Activated CD4-positive, alpha-beta T cell treated with anti-CD3 and anti-CD28 coated beads, Interleukin-2, amount 50 U/mL, for 4 hours (primary cell): Measurements from ENCODE around the gene AIRE.
A peak's percentile ranks its signal among the peaks of the same experiment; 100 is the strongest.
"Not testable (repeated sequence)": the region's sequence is repeated elsewhere in the genome, so short reads cannot be mapped to it uniquely, and the experiment has no call there.

ENCODE experiments used
- DNase-seq, 2 experiments: peaks; one replicate each; pipeline ENCODE4 v3.0.0-alpha.2; 2020

The AIRE gene

GRCh38 chr21:44291936-44292811 lies 6.5 kb downstream of the AIRE start:
- DNase-seq: no peak

DNA sequence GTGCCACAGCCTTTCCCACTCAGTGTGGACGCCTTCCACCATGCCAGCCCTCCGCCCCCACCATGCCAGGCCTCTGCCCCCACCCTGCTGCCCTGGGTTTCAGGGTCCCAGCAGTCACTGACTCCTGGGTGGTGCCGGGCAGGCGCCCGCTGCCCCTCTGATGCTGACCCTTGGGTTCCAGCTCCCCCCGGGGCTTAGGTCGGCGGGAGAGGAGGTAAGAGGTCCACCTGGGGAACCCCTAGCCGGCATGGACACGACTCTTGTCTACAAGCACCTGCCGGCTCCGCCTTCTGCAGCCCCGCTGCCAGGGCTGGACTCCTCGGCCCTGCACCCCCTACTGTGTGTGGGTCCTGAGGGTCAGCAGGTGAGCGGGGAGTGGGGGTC lies 7.1 kb downstream of the AIRE start:
- DNase-seq: no peak

DNA sequence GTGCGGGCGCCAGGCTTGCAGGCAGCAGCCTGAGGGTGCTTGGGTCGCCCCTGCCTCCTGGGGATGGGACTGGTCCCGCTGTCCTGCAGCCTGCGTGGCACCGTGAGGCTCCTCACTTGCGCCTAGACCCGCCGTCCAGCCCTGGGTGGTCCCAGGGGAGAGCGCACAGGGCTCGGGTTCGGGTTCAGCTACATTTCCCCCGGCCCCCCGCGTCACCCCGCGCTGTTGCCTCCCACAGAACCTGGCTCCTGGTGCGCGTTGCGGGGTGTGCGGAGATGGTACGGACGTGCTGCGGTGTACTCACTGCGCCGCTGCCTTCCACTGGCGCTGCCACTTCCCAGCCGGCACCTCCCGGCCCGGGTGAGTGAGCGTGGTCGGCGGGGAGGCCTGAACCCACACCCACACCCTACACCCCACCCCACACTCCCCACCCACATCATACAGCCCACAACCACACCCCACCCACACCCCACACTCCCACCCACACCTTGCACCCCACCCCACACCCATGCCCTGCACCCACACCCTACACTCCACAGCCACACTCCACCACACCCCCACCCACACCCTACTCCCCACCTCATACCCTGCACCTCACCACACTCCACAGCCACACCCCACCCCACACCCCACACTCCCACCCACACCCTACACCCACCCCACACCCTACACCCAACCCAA lies 8.0 kb downstream of the AIRE start:
- peak; percentile 28 to 36 for DNase-seq

DNA sequence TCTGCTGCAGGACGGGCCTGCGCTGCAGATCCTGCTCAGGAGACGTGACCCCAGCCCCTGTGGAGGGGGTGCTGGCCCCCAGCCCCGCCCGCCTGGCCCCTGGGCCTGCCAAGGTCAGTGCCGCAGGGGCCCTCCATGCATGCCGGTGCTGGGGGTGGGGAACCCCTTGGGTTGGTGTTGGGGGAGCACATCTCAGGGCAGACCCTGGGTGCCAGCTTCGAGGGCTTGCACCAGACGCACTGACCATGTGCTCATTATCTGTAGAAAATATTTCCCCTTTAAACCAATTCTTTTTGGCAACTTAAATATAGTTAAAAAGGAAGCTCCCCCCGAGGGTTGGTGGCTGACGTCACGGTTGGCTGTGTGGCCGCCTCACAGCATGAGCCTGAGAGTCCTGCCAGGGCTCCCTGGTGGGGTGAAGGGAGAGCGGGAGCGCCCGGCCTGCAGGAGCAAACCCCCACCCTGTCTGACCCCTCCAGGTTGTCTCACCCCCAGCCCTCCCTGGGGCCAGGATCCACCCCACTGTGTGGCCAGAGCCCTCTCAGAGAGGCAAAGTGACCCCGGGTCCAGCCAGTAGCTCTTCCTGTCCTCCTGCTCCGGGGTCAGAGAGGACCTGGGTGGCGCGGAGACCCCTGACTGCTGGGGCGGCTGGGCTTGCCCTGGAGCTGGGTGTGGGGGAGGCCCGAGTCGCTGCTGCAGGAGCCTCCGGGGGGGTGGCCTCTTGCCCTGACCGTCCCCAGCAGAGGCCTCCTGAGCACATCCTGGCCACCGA lies 8.9 kb downstream of the AIRE start:
- DNase-seq: no peak

DNA sequence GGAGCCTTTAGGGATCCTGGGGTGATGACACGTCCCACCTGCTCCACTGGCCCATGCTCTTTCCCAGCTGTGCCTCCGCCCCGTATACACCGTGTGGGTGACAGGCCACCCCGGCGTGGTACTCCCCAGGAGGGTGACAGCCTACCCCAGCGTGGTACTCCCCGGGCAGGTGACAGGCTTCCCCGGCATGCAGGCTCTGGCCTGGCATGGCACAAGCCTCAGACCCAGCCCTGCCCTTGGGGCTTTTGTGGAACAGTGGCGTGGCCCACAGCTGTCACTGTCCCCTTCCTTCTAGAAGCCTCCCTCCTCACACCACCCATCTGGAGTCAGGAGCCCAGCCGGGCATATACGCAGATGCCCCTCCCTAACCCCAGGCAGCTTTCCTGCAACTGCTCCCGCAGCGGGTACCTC lies 9.5 kb downstream of the AIRE start:
- no peak for DNase-seq

DNA sequence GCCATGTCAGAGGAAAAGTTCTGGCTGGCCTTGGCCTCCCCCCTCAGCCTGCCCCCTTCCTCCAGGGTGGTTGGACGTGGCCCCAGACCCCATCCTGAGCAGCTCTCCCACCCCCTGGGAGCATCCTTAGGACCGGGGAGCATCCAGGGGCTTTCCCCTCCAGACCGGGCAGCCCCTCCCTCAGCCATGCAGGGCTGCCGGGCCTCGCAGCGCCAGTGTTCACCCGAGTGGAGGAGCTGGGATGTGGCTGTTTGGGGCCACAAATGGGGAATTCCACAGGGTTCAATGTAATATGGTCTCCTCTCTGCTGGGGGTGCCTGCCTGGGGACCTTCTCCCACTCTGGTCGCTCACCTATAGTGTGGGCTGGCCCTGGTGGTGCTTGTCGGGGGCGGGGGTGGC lies 10.0 kb downstream of the AIRE start:
- DNase-seq: no peak

GRCh38 chr21:44296103-44296519 lies 10.4 kb downstream of the AIRE start:
- no peak for DNase-seq

DNA sequence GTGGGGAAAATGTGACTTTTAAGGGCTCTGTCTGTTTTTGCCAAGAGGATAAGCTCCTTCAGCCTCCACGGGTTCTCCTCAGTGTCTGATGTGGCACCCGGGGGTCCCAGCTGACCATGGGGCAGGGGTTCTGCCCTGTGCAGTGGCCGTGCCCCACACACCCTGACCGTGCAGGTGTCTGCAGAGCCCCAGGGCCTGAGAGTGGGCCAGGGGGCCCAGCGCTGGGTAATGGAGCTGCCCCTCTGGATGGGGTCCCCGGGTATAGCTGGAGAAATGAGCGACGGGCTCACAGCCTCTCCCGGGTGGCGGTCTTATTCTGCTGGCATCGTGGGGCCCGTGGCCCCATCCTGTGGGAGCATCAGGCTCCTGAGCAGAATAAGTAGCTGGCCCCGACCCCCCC lies 11.2 kb downstream of the AIRE start:
- DNase-seq: no peak

DNA sequence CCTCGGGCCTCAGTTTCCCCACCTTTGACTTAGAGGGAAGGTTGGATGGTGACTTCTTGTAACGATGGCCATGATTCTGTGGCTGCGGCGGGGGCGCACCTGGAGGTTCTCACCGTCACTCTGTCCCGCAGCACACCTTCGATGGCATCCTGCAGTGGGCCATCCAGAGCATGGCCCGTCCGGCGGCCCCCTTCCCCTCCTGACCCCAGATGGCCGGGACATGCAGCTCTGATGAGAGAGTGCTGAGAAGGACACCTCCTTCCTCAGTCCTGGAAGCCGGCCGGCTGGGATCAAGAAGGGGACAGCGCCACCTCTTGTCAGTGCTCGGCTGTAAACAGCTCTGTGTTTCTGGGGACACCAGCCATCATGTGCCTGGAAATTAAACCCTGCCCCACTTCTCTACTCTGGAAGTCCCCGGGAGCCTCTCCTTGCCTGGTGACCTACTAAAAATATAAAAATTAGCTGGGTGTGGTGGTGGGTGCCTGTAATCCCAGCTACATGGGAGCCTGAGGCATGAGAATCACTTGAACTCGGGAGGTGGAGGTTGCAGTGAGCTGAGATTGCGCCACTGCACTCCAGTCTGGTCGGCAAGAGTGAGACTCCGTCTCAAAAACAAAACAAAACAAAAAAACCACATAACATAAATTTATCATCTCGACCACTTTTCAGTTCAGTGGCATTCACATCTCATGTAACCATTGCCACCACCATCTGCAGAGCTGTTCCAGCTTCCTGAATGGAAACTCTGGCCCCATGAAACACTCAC lies 12.0 kb downstream of the AIRE start:
- peak; percentile 69 to 71 for DNase-seq

DNA sequence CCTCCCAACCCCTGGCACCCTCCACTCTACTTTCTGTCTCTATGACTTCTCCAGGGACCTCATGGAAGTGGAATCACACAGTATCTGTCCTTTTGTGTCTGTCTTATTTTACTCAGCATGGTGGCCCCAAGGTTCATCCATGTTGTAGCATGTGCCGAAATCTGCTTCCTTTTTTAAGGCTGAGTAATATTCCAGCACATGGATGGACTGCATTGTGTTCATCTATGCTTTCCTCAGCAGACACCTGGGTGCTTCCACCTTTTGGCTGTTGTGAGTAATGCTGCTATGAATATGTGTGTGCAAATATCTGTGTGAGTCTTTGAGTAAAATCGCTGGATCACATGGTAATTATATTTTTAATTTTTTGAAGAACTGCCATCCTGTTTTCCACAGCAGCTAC lies 12.6 kb downstream of the AIRE start:
- DNase-seq: no peak

DNA sequence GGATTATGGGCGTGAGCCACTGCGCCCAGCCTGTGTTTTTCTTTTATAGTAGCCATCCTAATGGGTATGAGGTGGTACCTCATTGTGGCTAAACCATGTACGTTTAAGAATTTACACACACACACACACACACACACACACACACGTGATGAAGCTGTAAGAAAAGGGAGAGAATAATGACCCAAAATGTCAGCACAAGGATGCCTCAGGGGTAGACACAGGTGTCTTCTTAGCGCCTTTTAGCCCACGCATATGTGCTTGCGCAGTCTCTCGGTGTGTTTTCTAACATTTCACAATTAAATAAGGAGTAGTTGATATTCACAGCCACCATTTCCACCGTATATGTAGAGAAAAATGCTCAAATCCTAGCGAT lies 13.4 kb downstream of the AIRE start:
- no peak for DNase-seq

DNA sequence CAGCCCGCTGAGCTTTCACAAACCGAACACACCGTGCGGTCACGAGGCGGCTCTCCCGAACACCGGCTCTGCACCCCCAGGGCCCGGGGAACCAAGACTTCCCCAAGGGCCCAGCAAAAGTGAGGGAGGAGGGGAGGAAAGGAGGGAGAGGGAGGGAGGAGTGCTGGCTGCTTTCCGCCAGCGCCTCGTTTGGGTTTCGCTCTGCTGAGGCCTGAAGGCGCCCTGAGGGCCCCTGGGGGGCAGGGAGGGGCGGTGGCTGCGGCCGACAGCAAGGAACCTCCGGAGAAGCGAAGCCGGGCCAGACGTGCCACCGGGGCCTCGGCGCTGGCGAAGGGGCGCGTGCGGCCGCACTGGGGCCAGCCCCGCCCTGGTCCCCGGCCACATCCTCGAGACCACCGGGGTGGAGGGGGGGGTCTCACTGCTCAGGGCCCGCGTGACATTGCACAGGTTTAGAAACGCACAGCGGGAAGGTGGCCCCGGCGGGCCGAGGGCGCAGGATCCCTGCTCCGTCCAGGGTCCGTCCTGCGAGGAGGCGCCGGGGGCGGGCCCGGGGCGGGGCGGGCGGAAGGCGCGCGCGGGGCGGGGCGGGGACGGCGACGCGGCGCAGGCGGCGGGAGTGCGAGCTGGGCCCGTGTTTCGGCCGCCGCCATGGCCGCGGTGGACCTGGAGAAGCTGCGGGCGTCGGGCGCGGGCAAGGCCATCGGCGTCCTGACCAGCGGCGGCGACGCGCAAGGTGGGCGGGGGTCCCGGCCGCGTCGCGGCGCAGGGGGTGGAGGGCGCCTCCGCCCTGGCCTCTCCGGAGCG lies 14.0 kb downstream of the AIRE start, which contains the start of gene PFKL:
TSS of gene PFKL (plus strand) at position 596 of the 804 bp plus-strand sequence. CDS start at position 649, 53 bp downstream.
- DNase-seq: peak; percentile 23 to 27

DNA sequence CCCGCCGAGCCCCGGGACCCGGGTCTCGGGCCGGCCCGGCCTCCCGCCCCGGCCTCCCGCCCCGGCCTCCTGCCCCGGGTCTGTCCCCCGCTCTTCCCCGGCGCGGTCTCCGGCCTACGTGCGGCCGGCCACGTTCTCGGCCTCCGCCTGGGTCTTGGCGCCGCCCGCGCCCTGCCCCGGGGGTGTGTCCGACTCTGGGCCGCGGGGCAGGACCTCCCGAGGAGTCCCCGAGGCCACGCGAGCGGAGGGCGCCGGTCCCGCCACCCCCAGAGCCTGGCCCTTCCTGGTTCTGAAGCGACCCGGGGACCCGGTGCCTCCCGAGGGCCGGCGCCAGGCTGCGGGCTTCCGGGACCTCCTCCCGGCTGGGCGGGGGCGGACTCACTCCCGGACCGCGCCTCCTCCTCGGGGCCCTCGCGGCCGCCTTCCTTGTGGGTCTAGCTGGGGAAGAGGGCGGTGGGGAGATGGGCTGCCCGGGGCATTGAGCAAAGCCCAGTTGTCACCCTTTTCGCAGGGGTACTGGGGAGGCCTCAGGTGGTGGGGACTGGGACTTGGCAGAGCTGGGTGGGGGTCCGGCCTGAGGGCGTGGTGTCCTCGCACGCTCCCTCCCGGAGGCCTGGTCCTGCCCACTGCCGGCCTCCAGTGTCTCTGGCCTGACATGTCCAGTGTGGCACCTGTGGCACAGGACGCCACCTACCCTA lies 14.7 kb downstream of the AIRE start:
- peak; percentile 21 to 43 for DNase-seq

DNA sequence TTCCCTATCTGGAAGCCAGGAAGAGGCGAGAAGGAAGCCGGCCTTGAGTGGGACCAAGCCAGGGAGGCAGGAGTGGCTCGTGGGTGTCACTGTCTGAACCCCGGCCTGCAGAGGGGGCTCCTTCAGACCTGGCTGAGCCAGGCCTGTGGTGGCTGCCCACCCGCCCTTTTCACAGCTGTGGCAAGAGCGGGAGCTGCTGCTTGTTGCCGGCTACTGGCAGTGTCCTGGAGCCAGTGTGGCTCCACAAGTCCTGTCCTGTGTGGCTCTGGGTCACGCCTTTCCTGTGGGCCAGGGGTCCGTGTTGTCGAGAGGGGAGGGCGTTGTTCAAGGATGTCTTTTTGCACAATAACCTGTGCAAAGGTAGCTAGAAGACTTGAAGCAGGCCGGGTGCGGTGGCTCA lies 15.5 kb downstream of the AIRE start:
- DNase-seq: no peak

GRCh38 chr21:44301961-44302406 lies 16.3 kb downstream of the AIRE start:
- DNase-seq: no peak

DNA sequence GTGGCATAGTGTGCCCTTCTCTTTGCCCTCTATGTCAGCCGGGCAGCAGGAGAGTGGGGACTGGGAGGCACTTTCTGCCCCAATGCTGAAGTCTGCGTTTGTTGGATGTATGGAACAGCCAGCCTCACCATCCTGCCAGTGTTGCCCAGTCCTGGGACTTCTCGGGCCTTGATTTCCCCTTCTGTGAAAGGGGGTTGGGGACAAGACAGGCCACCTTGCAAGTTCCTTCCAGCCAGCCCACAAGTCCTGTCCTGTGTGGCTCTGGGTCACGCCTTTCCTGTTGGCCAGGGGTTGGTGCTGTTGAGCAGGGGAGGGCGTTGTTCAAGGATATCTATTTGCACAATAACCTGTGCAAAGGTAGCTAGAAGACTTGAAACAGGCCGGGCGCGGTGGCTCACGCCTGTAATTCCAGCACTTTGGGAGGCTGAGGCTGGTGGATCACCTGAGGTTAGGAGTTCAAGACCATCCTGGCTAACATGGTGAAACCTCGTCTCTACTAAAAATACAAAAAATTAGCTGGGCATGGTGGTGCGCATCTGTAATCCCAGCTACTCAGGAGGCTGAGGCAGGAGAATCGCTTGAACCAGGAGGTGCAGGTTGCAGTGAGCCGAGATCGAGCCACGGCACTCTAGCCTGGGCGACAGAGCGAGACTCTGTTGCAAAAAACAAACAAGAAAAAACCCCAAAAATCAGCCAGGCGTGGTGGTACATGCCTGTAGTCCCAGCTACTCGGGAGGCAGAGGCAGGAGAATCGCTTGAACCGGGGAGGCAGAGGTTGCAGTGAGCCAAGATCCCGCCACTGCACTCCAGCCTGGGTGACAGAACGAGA lies 17.1 kb downstream of the AIRE start:
- not testable (repeated sequence) for DNase-seq

- DNase-seq: no peak
Measured at GRCh38 chr21:44303490-44303981, 17.9 kb downstream of the AIRE start.

- no peak for DNase-seq
Measured at GRCh38 chr21:44304011-44304616, 18.4 kb downstream of the AIRE start.

DNA sequence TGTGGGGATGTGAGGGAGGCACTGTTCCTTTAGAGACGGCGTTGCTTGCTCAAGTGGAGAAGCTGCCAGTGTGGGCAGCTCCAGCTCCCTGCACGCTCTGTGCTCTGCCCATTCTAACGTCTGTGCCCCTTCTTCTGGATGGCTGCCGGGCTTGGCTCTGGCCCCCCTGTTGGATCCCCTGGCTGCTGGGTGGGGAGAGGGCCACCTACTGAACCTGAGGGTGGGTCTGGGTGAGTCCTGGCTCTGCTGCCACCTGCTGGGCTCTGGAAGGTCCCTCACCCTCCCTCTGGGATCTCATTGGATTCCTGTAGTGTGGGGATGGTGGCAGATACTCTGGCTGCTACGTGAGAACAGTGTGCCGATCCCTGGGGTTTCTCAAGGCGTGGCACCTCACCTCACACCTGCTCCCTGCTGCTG lies 19.2 kb downstream of the AIRE start:
- DNase-seq: peak in 1 of 2 experiments; percentile 44
